Neural progenitor cell (in vitro differentiated cells): ENCODE data around the gene PSMG4.

Experiments
- CTCF ChIP-seq: fragments of 200-600 bp; sonication (generic); IDR thresholded peaks from 2 replicates; pipeline ENCODE4 v1.5.1; 2017; ENCODE audit warnings: antibody characterized with exemption, mild to moderate bottlenecking
- EZH2 ChIP-seq: fragments of 200-600 bp; sonication (generic); IDR thresholded peaks from 2 replicates; pipeline ENCODE4 v1.6.1; 2017; ENCODE audit warnings: antibody characterized with exemption, mild to moderate bottlenecking, moderate library complexity

GRCh38 chr6:3309391-3310050 lies 50.8 kb downstream of the PSMG4 start:
- TF ChIP-seq CTCF, result no peak
- no peak for TF ChIP-seq EZH2
